SK-N-SH (cell line): ENCODE results near the gene OTUD5.

Experiments used
- CTCF ChIP-seq: fragments of 200-600 bp; sonication (generic); IDR thresholded peaks from 2 replicates; pipeline ENCODE4 v1.6.1; 2017; ENCODE audit warnings: antibody characterized with exemption, mild to moderate bottlenecking, moderate library complexity
- SMC3 ChIP-seq: IDR thresholded peaks from 2 replicates; pipeline ENCODE4 v1.6.1; 2012; ENCODE audit warnings: low read depth, low read length, improper control_type of control experiment
- TAF1 ChIP-seq: IDR thresholded peaks from 2 replicates; pipeline ENCODE4 v1.6.1; 2012; ENCODE audit warnings: low read depth, mild to moderate bottlenecking, low read length, moderate library complexity, borderline replicate concordance
- ZBTB33 ChIP-seq: IDR thresholded peaks from 2 replicates; pipeline ENCODE4 v1.4.0; 2012; ENCODE audit warnings: low read depth, borderline replicate concordance

GRCh38 chrX:48927123-48927522 lies 30.3 kb downstream of the OTUD5 start:
- TF ChIP-seq CTCF: no peak
- no peak for TF ChIP-seq SMC3
- no peak for TF ChIP-seq ZBTB33
- no peak for TF ChIP-seq TAF1
